Endometrium (tissue), 2 donors: Measurements from ENCODE around the gene ELMO2.
"Not testable (repeated sequence)": the region's sequence is repeated elsewhere in the genome, so short reads cannot be mapped to it uniquely, and the experiment has no call there.

Source experiments
- FAIRE-seq: peaks from 2 replicates; lab custom pipeline; 2012; peaks lifted over from hg19 to GRCh38; lab: Jason Lieb, UNC
- donor health status: control.
- donor health status: control.

The ELMO2 gene

DNA sequence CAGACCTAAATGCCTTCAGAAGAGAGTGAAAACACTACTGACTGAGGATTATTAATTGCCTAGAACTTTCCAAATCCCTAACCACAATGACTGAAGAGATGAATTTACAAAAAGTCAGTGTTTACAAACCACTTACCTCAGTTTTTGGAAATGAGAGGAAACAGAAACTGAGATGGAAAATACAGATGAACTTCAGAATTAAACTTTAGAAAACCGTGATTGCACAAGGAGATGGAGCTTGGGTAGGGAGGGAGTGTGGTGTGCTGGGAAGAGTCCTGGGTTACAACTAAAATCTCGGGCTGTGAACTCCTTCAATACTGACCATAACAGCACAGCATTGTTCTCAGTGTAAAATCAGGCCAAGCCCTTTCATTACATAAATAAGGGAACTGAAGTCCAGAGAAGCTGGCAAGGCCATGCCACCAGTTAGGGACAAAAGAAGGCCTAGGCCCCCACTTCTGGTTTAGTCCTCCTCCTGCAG, 4.0 kb downstream of the ELMO2 start:
- FAIRE-seq = no peak

DNA sequence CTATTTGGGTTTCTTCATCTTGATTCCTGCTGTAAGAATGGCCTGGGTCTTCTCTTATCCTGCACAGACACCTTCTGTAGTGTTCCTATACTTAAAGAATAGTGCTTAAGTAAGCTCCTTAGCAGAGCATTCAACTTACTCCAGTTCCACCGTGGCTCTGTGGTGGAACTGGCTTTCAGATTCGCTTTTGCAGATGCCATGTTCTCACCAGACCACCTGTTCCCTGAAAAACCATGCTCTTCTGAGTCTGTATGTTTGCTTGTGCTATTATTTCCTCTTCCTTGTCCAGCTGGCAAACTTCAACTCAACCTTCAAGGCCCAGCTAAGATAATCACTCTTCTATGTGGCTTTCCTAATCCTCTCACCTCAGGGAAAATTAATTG, 4.9 kb downstream of the ELMO2 start:
- FAIRE-seq = no peak

DNA sequence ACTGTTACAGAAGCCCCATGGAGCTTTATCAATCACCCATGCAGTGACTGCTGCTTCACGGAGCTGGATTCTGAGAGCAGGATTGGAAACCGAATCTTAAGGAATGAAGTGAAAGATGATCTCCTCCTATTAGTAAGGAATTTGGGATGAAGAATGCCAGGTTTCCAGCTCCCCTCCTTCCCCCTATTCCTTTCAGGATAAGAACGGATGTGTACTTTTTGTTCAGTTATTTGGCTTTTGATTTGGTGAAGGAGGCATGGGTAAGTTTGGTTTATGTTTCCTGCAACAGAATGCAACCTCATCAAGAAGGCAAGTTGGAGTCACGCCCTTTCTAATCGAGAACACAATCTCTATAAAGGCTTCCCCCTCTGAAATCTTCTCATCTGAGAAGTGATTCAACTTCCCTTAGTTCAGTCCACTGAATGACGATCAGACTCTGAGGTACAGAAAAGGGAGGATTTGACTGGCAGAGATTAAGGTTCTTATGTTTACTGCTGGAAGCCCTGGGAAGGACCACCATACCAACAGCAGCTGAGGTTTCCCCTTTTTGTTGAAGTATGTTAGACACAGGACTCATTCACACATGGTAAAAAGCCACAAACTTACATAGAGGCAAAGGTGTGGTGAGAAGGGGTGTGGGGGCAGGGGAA, 5.5 kb downstream of the ELMO2 start:
- no peak for FAIRE-seq

DNA sequence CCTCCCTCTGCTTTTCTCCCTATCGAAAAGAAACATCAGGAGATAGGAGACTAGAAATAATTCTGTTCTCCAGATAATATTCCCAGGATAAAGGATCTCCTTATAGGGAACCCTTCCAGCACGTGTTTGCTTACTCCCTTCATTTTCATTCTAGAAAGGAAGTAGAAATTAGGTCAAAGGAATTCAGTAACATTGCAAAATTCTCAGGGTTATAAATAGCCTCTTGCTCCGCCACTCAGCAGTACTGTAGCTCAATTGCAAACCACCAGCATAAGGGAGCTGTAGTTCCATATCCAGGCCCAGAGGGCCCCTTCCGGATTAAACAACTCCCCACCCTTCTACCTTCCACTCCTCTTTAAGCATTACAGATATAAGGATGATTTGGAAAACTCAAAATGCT, 6.2 kb downstream of the ELMO2 start:
- no peak for FAIRE-seq

DNA sequence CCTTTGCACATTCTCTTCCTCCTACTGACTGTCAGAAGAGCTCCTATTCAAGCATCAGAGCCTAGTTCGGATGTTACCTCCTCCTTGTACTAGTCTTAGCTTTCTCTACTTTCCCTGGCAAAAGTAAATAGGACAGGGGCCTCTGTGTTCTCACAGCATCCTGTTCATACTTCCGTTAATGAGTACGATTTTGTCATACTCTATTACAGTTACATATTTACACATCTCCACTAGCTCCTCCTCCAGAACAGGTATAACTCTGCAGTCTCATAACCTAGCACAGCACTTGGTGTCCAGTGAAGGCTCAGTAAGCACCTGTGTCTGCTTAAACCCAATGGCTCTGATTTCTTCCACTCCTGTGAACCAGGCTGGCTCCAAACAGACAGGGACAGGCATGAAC, 7.0 kb downstream of the ELMO2 start:
- no peak for FAIRE-seq

DNA sequence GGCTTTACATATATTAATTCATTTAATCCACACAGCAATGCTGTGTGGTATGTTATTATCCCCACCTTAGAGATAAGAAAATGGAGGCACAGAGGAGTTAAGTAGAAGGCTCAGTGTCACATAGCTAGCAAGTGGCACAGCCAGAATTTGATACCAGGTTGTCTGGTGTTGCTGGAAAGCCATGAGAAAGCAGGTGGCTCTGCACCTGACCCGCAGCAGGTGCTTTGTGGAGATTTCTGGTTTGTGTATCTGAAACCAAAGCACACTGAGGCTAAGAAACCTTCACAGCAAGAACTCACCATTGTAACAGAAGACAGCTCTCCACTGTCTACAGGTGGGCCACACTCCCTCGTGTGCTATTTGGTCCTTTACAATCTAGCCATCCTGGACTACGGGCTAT, 7.5 kb downstream of the ELMO2 start:
- FAIRE-seq = no peak

DNA sequence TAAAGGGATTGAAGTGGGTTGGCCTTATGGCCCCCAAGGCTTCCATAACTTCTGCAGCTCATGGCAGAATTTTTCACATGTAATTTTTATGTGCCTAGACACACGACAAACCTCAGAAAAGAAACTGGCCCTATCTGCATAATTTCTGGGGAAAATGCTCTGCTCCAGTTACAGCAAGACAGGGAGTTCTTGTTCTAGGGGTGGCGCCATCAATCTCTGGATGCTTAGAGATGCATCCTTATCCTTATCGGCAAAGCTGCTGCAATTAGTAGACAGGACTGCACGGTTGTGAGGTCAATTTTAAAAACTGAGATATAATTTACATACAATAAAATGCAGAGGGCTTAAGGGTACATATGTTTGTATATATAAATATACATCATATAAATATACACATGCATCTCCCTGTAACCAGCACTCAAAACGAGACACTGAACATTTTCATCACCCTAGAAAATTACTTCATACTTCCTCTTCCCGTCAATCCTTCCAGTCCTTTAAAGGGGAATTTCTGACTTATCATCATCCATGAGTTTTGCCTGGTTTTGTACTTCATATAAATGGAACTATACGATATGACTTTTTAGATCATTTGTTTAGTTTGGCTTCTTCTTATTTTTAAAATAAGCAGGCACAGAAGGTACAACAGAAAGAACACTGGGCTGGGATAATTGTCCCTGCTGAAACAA, 10.2 kb downstream of the ELMO2 start:
- FAIRE-seq = no peak

DNA sequence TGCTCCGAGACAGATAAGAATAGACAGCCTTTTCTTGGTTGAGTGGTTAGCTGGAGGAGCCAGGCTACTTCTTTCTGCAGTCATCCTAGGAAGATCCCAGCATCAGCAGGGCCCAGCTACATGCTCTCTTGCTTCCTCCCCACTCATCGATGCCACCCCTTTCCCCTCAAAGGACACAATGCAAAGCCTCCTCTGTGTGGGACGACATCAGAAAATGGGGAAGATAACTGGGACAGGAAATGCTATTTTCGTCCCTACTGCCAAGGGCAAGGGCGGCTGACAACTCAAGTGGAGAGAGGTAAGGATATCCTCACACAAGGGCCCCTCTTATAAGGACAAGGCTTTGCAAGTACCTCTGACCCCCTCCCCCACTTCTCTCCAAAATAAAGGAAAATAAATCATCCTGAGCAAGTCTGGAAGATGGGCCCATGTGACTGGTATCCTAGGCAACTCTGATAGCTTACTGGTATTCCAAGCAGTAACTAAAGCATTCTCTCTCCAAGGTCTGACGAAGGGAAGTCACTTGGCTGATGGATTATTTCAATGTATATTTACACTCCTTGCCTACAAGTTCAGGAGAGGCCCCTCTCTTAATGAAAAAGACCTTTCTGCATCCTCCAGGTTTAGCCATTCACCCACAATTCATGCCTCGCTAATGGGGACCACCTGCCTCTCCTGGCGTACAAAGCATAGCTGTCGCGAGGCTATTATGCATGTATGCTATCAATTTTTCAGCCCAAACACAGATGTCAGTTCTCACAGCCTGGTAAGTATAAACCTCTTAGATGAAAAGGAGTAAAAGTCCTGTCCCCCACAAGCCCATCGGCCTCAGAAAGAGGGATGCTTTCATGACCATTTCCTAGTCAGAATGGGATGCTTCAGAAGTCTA, 11.3 kb downstream of the ELMO2 start:
- FAIRE-seq = no peak

DNA sequence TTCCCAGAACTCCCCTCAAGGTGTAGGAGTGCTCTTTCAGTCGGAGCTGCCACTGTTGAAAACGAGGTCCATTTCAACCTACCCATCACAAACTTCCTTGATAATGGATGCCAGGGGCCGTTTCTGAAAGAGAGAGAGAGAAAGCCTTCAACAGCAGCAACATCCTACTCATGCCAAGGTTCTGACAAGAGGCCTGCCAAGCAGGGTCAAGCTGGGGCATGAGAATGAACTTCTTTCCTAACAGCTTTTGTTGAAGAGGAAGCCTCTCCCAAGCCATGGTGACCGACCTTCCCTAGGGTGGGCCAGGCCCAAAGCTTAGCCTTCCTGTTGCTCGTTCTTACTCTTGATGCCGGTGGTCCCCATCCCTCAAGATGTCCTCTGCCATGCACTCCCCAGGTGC, 12.4 kb downstream of the ELMO2 start:
- no peak for FAIRE-seq

DNA sequence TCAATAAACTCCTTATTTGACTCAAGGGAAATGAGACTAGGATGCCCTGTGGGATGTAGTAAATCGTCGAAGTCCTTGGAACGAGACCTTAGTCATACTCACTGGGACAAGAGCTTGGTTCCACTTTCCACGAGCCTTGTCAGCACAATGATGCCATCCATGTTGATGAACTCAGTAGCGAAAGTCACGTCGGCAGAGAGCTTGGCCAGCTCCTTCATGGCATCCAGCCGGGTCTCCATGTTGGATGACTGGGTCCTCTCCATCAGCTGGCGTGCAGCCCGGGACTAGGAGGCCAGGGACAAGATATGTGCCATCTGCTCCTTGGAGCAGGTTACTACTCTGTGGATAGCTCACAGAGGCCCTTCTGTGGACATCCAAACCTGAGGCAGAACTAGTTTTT, 17.5 kb downstream of the ELMO2 start:
- no peak for FAIRE-seq

DNA sequence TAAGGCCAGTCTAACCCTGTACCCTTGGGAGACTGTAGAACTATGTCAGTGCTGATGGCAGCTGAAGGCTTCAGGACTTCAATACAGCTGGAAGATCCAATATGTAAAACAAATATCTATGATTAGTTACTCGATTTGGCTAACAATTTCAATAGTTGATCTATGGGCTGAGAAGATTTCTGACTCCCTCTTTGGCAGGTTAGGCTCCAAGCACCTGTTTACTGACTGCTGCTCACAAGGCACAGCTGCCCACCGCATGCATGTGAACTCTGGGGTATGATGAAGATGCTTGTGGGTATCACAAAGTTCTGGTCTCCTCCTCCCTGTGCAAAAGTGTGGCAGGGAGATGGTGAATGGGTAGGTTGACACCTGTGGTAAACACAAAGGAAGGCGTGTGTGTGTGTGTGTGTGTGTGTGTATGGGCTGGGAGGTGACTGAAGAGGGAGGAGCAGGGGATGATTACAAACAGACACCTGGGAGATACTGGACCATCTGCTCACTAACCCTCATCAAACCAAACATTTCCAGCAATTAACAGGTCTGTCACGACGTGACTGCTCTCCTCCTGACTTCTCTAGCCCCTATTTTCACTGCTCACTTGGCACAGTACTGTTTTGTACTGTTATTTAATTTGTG, 18.1 kb downstream of the ELMO2 start:
- FAIRE-seq = no peak

DNA sequence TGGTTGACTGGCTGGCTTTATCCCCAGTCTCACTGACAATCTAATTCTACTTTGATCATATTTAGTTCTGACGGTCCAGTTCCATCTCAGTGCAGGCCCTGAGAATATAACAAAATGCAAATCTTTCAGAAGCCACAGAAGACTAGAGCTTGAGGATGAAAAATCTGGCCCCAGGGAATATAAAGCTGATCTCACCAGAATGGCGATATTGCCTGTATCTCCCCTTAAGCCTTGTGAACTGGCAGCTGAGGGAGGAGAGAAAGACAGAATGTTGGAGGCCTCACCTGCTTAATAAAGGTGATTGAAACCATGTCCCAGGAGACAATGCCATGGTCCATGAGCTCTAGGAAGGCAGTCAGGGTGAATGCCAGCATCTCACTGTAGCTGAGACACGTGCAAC, 19.4 kb downstream of the ELMO2 start:
- FAIRE-seq = not testable (repeated sequence)

DNA sequence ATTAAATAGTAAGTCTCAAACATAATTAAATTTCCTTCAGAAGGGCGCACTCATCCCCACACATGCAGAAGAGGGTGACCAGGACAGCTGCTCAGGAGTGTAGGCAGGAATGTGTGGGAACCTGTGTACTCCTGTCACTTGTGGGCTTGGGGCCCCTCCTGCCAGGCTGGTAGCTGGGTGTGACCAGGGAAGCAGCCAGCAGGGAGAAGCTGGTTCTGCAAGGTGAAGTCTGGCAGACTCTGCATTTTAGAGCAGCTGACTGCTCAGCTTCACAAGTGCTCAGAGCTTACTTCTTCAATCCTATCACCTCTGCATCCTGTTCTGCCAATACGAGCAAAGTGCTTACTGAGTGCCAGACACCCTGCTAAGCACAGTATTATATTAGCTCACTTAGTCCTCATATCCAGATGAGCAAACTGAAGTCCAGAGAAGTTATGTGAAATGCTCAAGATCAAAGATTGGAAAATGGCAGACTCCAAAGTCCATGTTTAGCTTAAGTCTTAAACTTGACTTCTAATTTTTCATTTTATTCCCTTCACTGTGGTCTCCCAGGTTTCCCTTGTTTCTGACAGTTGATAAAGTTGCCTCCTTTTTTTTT, 27.9 kb downstream of the ELMO2 start:
- no peak for FAIRE-seq

DNA sequence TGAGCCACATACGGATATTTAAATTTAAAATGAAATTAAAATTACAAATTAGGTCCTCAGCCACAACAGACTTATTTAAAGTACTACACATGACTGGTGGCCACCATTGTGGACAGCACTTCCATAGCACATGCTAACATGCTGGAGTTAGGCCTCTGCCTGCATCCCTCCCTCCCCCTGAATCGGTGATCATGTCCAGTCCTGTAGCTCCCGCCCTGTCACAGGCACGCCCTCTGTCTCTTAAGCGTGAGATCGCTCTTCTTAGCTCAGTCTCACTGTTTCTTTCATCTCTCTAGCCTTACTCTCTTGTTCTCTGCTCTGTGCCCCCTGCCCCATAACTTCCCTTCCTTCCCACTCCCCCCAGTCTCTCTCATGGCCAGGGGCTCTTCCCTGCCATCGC, 28.9 kb downstream of the ELMO2 start:
- no peak for FAIRE-seq

DNA sequence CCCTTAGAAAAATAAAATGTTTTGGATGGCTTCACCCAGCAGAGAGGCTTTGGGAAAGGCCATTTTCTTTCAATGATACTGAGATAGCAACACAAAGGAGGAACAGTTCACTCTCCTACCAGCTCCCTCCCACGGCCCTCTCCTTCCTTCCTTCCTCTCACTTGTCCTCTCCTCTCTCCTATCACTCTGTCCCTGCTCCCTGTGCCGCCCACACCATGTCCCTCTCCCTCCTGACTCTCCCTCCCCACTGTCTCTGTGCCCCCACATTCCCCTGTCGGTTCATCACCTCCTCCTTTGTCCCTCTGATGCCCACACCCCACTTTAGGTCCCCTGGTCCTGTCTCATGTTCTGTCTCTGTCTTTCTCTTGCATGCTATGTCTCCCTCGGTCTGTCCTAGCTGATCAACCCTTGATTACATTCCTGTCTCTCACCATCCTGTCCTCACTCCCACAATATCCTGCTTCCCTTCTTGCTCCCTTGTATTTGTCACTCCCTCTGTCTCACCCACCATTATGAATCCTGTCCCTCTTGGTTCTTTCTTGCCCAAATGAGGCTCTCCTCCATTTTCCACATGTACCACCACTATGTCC, 30.1 kb downstream of the ELMO2 start:
- no peak for FAIRE-seq

DNA sequence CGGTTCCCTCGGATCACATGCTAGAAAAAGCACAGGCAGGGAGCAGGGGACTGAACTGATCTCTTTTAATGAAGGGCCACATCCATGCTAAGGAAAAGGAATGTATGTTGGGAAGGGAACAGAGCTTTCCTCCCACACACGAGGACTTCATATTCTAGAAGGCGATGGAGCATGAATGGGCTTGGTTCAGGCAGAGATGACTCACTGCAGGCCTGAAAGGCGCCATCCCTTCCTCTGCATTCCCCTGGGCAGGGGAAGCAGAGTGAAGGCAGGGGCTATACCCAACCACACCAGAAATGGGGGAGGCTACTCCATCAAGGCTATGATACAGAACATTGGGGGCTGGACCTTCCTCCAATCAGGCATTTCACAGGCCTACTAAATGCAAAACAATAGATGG, 30.6 kb downstream of the ELMO2 start:
- FAIRE-seq = no peak

DNA sequence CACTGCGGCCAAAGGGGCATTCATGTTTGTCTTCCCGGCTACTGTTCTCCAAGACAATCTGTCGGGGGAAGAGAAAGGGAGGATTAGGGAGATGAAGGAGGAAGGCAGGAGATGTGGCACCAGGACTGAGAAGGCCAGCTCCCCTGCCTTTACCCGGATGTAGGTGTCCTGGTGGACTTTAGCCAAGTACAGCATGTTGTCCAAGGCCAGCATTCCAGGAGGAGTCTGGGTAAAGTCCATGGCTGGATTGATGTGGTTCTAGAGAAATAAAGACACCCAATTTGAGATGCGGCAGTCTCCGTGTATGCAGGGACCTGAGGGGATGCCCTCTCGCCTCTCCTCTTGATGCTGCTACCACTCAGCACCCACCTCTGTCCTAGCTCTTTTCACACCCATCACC, 32.0 kb downstream of the ELMO2 start:
- FAIRE-seq = no peak

DNA sequence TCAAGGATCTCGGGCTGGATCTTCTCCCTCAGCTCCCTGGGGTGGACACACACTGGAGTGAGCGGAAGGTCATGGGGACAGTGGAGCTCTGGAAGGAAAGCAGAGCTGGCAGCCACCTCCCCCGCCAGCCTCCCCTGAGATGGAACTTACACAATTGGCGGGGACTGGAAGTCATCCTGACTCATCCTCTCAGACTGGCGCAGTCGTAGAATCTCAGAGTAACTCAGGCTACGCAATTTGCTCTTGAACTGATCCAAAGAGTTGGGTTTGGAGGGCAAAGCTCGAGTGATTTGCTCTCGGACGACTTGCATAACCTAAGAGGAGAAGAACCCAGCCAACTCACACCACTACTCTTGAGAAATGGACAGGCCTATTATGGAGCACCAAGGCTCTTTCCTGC, 34.8 kb downstream of the ELMO2 start:
- FAIRE-seq = no peak

DNA sequence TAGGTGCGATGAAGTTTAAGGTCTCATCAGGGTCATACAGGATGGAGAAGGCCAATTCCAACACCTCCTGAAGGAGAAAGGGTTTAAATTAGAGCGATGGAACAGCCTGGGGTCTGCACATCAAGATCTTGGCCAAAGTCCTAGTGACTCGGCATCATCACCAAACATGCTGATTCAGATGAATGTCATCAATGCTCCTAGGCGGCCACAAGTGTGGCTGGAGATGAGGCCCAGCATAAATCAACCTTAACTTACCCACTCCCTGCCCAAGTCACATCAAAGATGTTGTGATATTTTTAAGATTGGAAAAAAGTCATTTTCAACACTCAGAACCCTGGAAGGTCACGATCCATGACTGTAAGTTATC, 37.5 kb downstream of the ELMO2 start:
- FAIRE-seq = no peak

DNA sequence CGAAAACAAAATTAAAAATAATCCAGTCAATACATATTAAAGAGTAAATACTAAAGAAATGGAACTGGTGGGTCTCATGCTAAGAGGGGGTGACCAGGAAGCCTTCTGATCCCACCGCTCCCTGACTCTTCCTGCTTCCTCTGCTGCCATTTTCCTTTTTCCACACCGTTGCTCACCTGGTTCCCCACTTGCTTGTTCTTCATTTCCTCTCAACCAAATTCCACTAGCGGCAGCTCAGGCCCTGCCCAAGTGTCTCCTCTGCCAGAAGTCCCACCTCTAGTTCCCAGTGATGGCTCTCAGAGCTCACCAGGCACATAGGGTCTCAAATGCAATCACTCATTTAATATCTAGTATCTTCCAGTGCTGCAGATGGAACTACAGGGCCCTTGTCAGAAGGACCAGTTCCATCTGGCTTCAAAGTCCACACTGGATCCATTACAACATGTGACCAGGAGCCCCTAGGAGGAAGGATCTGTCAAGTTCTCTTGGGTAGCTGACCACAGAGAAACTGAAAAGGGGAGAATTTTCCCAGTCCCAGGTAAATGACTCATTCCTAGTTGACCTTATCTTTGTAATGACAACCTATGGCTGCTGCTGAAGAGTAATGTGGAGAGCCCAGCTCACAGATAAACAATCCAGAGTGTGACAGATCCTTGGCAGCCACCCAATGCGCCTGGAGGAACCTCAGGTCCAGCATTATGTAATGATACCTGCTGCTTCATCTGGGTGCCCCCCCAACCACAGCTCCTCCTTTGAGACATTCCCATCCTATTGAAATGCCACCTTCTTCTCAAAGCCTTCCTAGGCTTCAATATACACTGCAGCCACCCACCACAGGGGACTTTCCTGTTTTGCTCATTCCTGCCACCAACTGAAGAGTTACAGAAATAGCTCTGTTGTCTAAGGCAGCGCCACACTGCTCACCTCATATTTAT, 38.2 kb downstream of the ELMO2 start:
- no peak for FAIRE-seq

DNA sequence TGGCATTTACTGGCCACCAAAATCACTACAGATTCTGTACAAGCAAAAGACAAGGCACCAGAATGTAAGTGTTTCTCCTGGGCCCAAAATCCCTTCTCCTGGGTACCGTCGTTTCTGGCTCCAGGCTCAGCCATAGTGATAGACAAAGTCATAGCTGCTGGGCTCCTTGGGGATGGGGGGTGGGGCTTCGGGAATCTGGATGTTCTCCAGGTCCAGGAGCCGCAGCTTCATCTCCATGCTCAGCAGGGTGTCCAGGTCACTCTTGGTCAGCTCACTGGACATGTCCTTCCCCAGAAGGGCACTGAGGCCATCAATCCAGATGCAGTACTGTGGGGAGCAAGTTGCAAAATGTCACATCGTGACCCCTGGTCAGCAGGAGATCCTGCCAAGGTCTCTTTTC, 39.2 kb downstream of the ELMO2 start:
- no peak for FAIRE-seq
